GM23338 (cell line): ENCODE data around the gene PRIM1. TPM values are rescaled to one million over a fixed set of nuclear protein-coding genes. Genes with fewer than 3 reads are reported as not detected.

ENCODE experiments used
- ATAC-seq: fragments of 200-7000 bp; cut with Tn5 transposase; 3 replicates; pipeline ENCODE4 v1.9.1; 2020
- DNase-seq: peaks from one replicate; pipeline ENCODE4 v3.0.0-alpha.2; 2015; ENCODE audit warnings: low spot score
- H2AFZ ChIP-seq: fragments of 200-600 bp; sonication (generic); 2 replicates; pipeline ENCODE4 v1.8.0; 2016; ENCODE audit warnings: antibody characterized with exemption, mild to moderate bottlenecking, moderate library complexity
- H3F3A ChIP-seq: fragments of 200-600 bp; sonication (generic); replicated peaks from 2 replicates; pipeline ENCODE4 v1.8.0; 2017; ENCODE audit warnings: antibody characterized with exemption, mixed run types, low read depth
- H3K27ac ChIP-seq: fragments of 200-600 bp; sonication (generic); 2 replicates; pipeline ENCODE4 v1.6.1; 2016; ENCODE audit warnings: low read depth
- H3K27me3 ChIP-seq: fragments of 200-600 bp; sonication (generic); 2 replicates; pipeline ENCODE4 v1.8.0; 2016; ENCODE audit warnings: mild to moderate bottlenecking, mixed run types, moderate library complexity; ENCODE audit not compliant: insufficient read depth
- H3K36me3 ChIP-seq: fragments of 200-600 bp; sonication (generic); 2 replicates; pipeline ENCODE4 v1.8.0; 2016; ENCODE audit warnings: mild to moderate bottlenecking; ENCODE audit not compliant: insufficient read depth
- H3K4me1 ChIP-seq: fragments of 200-600 bp; sonication (generic); 2 replicates; pipeline ENCODE4 v1.8.0; 2016; ENCODE audit warnings: mild to moderate bottlenecking, moderate library complexity; ENCODE audit not compliant: insufficient read depth
- H3K4me2 ChIP-seq: fragments of 200-600 bp; sonication (generic); 2 replicates; pipeline ENCODE4 v1.7.1; 2017; ENCODE audit warnings: mixed run types
- H3K4me3 ChIP-seq: fragments of 200-600 bp; sonication (generic); 2 replicates; pipeline ENCODE4 v1.6.1; 2016; ENCODE audit warnings: mixed run types
- H3K79me2 ChIP-seq: fragments of 200-600 bp; sonication (generic); replicated peaks from 2 replicates; pipeline ENCODE4 v1.8.0; 2017; ENCODE audit warnings: mild to moderate bottlenecking; ENCODE audit not compliant: insufficient read depth
- H3K9me2 ChIP-seq: fragments of 200-600 bp; sonication (generic); 2 replicates; pipeline ENCODE4 v1.8.0; 2017; ENCODE audit not compliant: insufficient read depth
- H4K20me1 ChIP-seq: fragments of 200-600 bp; sonication (generic); replicated peaks from 2 replicates; pipeline ENCODE4 v1.8.0; 2017; ENCODE audit warnings: mild to moderate bottlenecking; ENCODE audit not compliant: insufficient read depth
- H3K27ac Mint-ChIP-seq: 2 replicates; pipeline ENCODE4 v1.8.0; 2020; ENCODE audit warnings: inconsistent platforms, mild to moderate bottlenecking, moderate library complexity, mixed read lengths
- H3K27me3 Mint-ChIP-seq: 3 replicates; pipeline ENCODE4 v1.8.0; 2022; ENCODE audit warnings: low read depth, mild to moderate bottlenecking, moderate library complexity, mixed read lengths, inconsistent platforms; ENCODE audit not compliant: insufficient read depth, poor library complexity
- H3K36me3 Mint-ChIP-seq: 3 replicates; pipeline ENCODE4 v1.8.0; 2021; ENCODE audit warnings: low read depth, mild to moderate bottlenecking, inconsistent platforms, moderate library complexity, mixed read lengths
- H3K4me1 Mint-ChIP-seq: 3 replicates; pipeline ENCODE4 v1.8.0; 2020; ENCODE audit warnings: mild to moderate bottlenecking, inconsistent platforms, mixed read lengths
- H3K4me3 Mint-ChIP-seq: 3 replicates; pipeline ENCODE4 v1.8.0; 2021; ENCODE audit warnings: moderate library complexity, mild to moderate bottlenecking, inconsistent platforms, mixed read lengths
- H3K9me3 Mint-ChIP-seq: 3 replicates; pipeline ENCODE4 v1.8.0; 2020; ENCODE audit warnings: moderate library complexity, mild to moderate bottlenecking, inconsistent platforms, mixed read lengths
- CREB1 ChIP-seq: fragments of 250-450 bp; sonication (Bioruptor Pico); IDR thresholded peaks from 2 replicates; pipeline ENCODE4 v1.5.0; 2020; ENCODE audit warnings: low read depth, mild to moderate bottlenecking, moderate library complexity
- CTCF ChIP-seq, 2 experiments: fragments of 200-600 bp in 1 of 2; sonication (generic) in 1 of 2; conservative IDR thresholded peaks; 2 replicates each; pipeline versions ENCODE4 v1.5.1 to v1.6.1; 2016 to 2017; ENCODE audit warnings: antibody characterized with exemption in 2 of 2, low read depth in 2 of 2, mild to moderate bottlenecking in 2 of 2, moderate library complexity in 1 of 2
- ETS1 ChIP-seq: IDR thresholded peaks from 2 replicates; pipeline ENCODE4 v1.6.1; 2016; ENCODE audit warnings: antibody characterized with exemption
- EZH2 ChIP-seq: fragments of 200-600 bp; sonication (generic); IDR thresholded peaks from one replicate; pipeline ENCODE4 v1.8.0; 2017; ENCODE audit warnings: antibody characterized with exemption, mild to moderate bottlenecking, low read depth; ENCODE audit not compliant: unreplicated experiment
- EZH2phosphoT487 ChIP-seq: fragments of 200-600 bp; sonication (generic); IDR thresholded peaks from one replicate; pipeline ENCODE4 v1.8.1; 2018; ENCODE audit warnings: antibody characterized with exemption; ENCODE audit not compliant: unreplicated experiment
- NANOG ChIP-seq: IDR thresholded peaks from 2 replicates; pipeline ENCODE4 v1.6.1; 2016; ENCODE audit warnings: antibody characterized with exemption, borderline replicate concordance
- POLR2AphosphoS5 ChIP-seq: IDR thresholded peaks from 2 replicates; pipeline ENCODE4 v1.6.1; 2016; ENCODE audit warnings: antibody characterized with exemption, low read depth
- REST ChIP-seq: IDR thresholded peaks from one replicate; pipeline ENCODE4 v1.6.1; 2018; ENCODE audit warnings: antibody characterized with exemption; ENCODE audit not compliant: unreplicated experiment
- STAT1 ChIP-seq: IDR thresholded peaks from one replicate; pipeline ENCODE4 v1.6.1; 2016; ENCODE audit warnings: antibody characterized with exemption; ENCODE audit not compliant: unreplicated experiment
- ZNF114 ChIP-seq: fragments of 250-450 bp; sonication (Bioruptor Pico); IDR thresholded peaks from 2 replicates; pipeline ENCODE4 v1.5.0; 2020; ENCODE audit warnings: mild to moderate bottlenecking, moderate library complexity
- ZNF331 ChIP-seq: fragments of 250-450 bp; sonication (Bioruptor Pico); IDR thresholded peaks from 2 replicates; pipeline ENCODE4 v1.5.0; 2020; ENCODE audit warnings: low read depth, mild to moderate bottlenecking, moderate library complexity
- ZNF462 ChIP-seq: fragments of 250-450 bp; sonication (Bioruptor Pico); IDR thresholded peaks from 2 replicates; pipeline ENCODE4 v1.5.0; 2020; ENCODE audit warnings: mild to moderate bottlenecking, moderate library complexity
- polyA plus RNA-seq: library from polyadenylated mRNA; unstranded; fragments of >200 nt; fragmentation: Nextera tagmentation; extraction: Ambion mirVana; gene quantifications from 2 replicates; pipeline ENCODE4 v1.2.1, GENCODE V29; 2016
- total RNA-seq: library from RNA; depleted of rRNA; stranded (reverse); fragments of >200 nt; shearing (Covaris generic); gene quantifications from 2 replicates; pipeline ENCODE4 v1.2.3, GENCODE V29; 2014

PRIM1 gene
- total and polyA plus RNA-seq, 2 experiments from 2014 or later, result 67.9 to 73.9 TPM

- no peak overlapping the region for H3K4me2 ChIP-seq
- H2AFZ ChIP-seq, result no peak overlapping the region
- H3K36me3 Mint-ChIP-seq, result peaks cover 63% of the 10 kb centered on the region
- DNase-seq (no peak), ATAC-seq (no peak)
- peaks cover 7% of the 10 kb centered on the region; the same call in 1 of the 2 replicates for H3K4me1 ChIP-seq
- peaks cover 12% of the 10 kb centered on the region; the same call in 1 of the 2 replicates for H3F3A ChIP-seq
- no peaks in the 10 kb centered on the region for H3K27me3 ChIP-seq
- peaks cover 29% of the 10 kb centered on the region for H3K36me3 ChIP-seq
- H3K9me2 ChIP-seq, result no peaks in the 10 kb centered on the region
- H3K27ac Mint-ChIP-seq, result no peak overlapping the region
- peaks cover 17% of the 10 kb centered on the region for H3K79me2 ChIP-seq
- H3K4me3 Mint-ChIP-seq, result no peak overlapping the region
- peaks cover 12% of the 10 kb centered on the region; the same call in 2 of the 3 replicates for H3K4me1 Mint-ChIP-seq
- no peak for TF ChIP-seq NANOG
- no peak for TF ChIP-seq CTCF (conservative IDR thresholded peaks at IDR 0.05; ENCODE audit: low read depth in 2 of 2)
- TF ChIP-seq POLR2AphosphoS5, result no peak
- TF ChIP-seq REST, result no peak
- TF ChIP-seq ZNF114 (CRISPR knock-in tag), result no peak
- TF ChIP-seq EZH2phosphoT487, result no peak
- no peak for TF ChIP-seq ZNF331 (CRISPR knock-in tag)
- no peak for TF ChIP-seq EZH2
- TF ChIP-seq STAT1, result no peak
- no peak for TF ChIP-seq ETS1
- no peak for TF ChIP-seq CREB1 (CRISPR knock-in tag)
- TF ChIP-seq ZNF462 (CRISPR knock-in tag), result no peak
- peaks cover 6% of the 10 kb centered on the region; the same call in 1 of the 2 replicates for H4K20me1 ChIP-seq
- peaks cover 1% of the 10 kb centered on the region for H3K27me3 Mint-ChIP-seq
- no peaks in the 10 kb centered on the region for H3K9me3 Mint-ChIP-seq
- H3K27ac ChIP-seq, result peak overlapping the region; percentile 26; the same call in 1 of the 2 replicates
- H3K4me3 ChIP-seq, result no peak overlapping the region
Measured at GRCh38 chr12:56749359-56749758, 2.8 kb downstream of the PRIM1 start.
